ENCODE measurements around the gene TMEM212. TPM values are rescaled to one million over a fixed set of nuclear protein-coding genes. Genes with fewer than 3 reads are reported as not detected.
A peak's percentile ranks its signal among the peaks of the same experiment; 100 is the strongest.

The TMEM212 gene
- total and polyA plus RNA-seq, 9 of the 15 experiments (the other 6 are each of a cell fraction or from before 2014, with no cell fraction given), result not detected

DNA sequence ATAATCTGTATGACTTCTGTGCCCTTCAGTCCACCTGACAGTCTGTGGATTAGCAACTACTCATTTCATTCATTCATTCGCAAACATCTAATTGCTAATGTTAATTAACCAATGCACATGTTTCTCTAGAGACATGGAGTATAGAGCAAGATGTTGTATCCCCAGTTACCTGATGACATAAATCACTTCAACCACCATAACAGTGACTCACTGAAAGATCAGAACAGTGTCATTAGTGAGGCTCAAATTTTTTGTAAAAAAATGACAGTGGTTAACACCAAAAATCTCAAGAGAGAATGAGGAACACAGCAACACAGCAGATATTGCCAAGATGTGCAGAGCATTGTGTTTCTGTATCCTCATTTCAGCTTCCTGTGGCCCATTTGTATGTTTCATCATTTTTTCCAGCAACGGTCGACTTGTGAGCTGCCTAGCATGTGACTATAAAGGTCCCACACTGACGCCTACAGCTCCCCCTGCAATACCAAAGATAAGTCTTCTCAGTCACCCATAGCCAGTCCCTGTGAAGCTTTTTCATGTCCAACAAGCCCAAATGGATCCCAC lies 29.2 kb upstream of the TMEM212 start (continued):
- TF ChIP-seq YY1 (IDR thresholded peaks at IDR 0.05; ENCODE audit: borderline replicate concordance in 1 of 3, control insufficient read depth in 1 of 3, extremely low read depth in 1 of 3, insufficient read depth in 3 of 3, insufficient read length in 1 of 3, insufficient replicate concordance in 2 of 3, low read depth in 1 of 3, low read length in 2 of 3) (no peak), FOXP4 (CRISPR knock-in tag; IDR thresholded peaks at IDR 0.05; ENCODE audit: borderline replicate concordance) (no peak), NFE2 (IDR thresholded peaks at IDR 0.05; ENCODE audit: low read depth) (peak; percentile 17; the same call in 1 of the 2 replicates), NFYB (IDR thresholded peaks at IDR 0.05; ENCODE audit: extremely low read depth, insufficient read length) (no peak), BACH1 (tag; IDR thresholded peaks at IDR 0.05) (no peak; the same call in 1 of the 2 replicates), HDAC6 (IDR thresholded peaks at IDR 0.05; ENCODE audit: low read depth, low read length) (no peak), CEBPZ (IDR thresholded peaks at IDR 0.05; ENCODE audit: borderline replicate concordance, low read depth, low read length) (no peak), SFPQ (IDR thresholded peaks at IDR 0.05; ENCODE audit: low read depth, low read length) (no peak), MAFF (IDR thresholded peaks at IDR 0.05; ENCODE audit: low read length) (no peak), MEF2A (IDR thresholded peaks at IDR 0.05; ENCODE audit: control insufficient read depth, low read depth, low read length) (no peak)
